NCI-H748 (cell line): ENCODE results near the gene IMMP2L.
"Not testable (repeated sequence)": the region's sequence is repeated elsewhere in the genome, so short reads cannot be mapped to it uniquely, and the experiment has no call there.

ENCODE experiments used
- DNase-seq: peaks from one replicate; lab custom pipeline; 2025; ENCODE audit not compliant: unreplicated experiment; lab: John Stamatoyannopoulos, UW

IMMP2L gene

DNA sequence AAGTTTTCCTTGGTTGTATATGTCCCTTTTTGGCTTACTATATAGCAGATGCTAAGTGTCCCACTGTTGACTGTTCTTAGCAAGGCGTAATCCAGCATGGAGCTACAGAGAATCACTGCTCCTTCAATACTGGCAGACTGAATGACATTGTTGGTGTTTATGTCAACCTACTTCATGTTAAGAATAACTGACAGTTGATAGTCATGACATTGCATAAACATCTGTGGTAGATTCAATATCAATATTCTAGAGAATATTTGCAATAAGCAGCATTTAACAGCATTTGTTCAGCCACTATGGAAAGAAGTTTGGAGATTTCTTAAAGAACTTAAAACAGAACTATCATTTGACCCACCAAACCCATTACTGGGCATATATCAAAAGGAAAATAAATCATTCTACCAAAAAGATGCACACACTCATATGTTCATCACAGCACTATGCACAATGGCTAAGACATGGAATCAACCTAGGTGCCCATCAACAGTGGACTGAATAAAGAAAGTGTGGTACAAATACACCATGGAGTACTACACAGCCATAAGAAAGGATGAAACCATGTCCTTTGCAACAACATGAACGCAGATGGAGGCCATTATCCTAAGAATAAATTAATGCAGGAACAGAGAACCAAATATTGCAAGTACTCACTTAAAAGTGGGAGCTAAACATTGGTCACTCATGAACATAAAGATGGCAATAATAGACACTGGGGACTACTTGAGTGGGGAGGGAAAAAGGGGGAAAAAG is 88.7 kb downstream of the IMMP2L start:
- no peak for DNase-seq

DNA sequence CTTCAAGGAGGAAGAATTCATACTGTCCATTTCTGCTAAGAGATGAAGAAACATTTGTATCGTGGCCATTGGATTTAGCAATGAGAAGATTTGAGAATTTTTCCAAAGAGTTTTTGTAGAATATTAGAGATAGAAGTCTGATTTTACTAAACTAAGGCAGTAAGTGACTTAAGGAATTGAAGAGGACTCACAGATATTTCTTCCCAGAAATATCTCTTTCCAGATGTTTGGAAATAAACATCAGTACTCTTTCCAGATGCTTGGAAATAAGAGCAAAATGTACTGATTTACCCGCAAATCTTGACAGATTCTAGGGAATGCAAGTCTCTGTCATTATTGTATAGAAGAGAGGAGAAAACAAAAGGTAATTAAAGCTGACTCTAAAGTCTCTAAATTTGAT is 91.3 kb downstream of the IMMP2L start:
- DNase-seq: no peak

DNA sequence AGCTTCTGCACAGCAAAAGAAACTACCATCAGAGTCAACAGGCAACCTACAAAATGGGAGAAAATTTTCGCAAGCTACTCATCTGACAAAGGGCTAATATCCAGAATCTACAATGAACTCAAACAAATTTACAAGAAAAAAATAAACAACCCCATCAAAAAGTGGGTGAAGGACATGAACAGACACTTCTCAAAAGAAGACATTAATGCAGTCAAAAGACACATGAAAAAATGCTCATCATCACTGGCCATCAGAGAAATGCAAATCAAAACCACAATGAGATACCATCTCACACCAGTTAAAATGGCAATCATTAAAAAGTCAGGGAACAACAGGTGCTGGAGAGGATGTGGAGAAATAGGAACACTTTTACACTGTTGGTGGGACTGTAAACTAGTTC is 92.4 kb downstream of the IMMP2L start:
- not testable (repeated sequence) for DNase-seq

DNA sequence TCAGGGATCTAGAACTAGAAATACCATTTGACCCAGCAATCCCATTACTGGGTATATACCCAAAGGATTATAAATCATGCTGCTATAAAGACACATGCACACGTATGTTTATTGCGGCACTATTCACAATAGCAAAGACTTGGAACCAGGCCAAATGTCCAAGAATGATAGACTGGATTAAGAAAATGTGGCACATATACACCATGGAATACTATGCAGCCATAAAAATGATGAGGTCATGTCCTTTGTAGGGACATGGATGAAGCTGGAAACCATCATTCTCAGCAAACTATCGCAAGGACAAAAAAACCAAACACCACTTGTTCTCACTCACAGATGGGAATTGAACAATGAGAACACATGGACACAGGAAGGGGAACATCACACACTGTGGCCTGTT is 96.5 kb downstream of the IMMP2L start:
- DNase-seq: not testable (repeated sequence)

- DNase-seq: no peak
Measured at GRCh38 chr7:111460695-111461094, 101.6 kb downstream of the IMMP2L start.

DNA sequence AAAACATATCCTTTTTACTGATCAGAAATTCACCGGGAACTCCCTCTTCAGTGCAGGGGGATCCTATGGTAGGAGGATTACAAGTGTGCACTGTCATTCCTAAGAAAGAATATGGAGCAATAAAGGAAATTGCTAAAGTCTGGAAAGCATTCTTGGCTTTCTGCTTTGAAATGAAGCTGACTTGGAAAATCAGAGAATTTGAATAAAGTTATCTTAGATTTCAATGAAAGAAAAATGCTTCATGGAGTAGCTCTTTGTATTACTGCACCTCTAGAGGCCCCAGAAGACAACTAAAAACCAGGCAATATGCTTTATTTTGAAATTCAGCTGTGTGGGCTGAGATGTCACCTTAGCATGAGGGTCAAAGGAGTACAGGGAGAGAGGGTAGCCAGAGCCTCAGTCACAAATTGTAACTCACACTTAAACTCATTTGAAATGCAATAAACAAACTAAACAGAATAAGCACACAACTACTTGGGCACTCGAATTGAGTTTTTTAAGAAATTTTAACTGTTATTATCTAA is 102.5 kb downstream of the IMMP2L start:
- DNase-seq: no peak

- DNase-seq: no peak
Measured at GRCh38 chr7:111459065-111459756, 103.1 kb downstream of the IMMP2L start.

GRCh38 chr7:111450705-111451104 is 111.6 kb downstream of the IMMP2L start:
- DNase-seq: not testable (repeated sequence)

GRCh38 chr7:111447502-111447901 is 114.8 kb downstream of the IMMP2L start:
- not testable (repeated sequence) for DNase-seq

GRCh38 chr7:111439977-111440376 is 122.3 kb downstream of the IMMP2L start:
- DNase-seq: no peak

DNA sequence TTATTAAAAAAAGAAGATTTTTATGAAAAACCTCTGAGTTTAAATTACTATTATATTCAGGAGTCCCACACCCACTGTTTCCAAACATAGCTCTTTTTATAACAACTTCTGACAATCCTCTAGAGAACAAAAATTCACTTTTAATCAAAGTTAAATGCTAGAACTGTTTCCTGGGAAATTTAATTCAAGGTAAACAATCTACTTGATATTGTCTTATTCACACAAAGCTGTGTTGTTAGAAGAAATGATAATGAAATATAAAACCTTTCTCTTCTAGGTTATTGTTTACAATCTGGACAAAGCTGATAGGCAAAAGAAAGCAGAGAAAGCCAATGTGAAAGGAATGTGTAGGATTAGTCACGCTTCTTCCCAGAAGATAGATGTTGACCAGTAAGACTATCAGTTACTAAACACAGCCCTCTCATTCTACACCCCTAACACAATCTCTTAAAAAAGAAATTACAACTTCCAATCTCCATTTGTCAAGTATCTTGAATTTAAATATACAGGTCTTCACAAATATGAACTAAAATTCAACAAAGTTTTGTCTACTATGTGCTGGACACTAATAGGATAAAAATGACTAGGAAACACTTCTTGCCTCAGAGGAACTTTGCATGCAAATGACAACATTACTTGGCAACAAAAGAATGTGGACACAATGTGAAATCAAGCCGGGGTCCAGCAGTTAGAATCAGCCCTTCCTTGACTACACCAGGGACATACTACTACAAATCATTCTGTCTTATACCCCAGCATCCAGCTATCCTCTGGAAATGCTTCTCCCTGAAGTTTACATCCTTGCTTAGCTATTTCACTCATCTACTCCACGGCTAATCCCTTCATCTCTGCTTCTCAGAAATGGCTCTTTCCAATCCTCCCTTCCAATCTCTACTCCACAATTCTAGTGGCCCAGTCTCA is 123.7 kb downstream of the IMMP2L start:
- no peak for DNase-seq

- DNase-seq: no peak
Measured at GRCh38 chr7:111437736-111438135, 124.6 kb downstream of the IMMP2L start.

- no peak for DNase-seq
Measured at GRCh38 chr7:111436608-111437007, 125.7 kb downstream of the IMMP2L start.

DNA sequence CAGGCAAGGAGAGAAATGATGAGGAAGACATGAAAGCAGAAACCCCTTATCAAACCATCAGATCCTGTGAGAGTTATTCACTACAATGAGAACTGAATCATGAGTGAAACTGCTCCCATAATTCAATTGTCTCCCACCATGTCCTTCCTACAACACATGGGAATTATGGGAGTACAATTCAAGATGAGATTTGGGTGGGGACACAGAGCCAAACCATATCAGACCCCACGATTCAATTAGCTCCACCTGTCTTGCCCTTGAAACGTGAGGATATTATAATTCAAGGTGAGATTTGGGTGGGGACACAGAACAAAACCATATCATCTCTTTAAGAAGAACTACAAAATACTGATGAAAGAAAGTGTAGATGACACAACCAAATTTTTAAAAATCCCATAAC is 128.9 kb downstream of the IMMP2L start:
- no peak for DNase-seq

- DNase-seq: no peak
Measured at GRCh38 chr7:111429781-111430180, 132.5 kb downstream of the IMMP2L start.

GRCh38 chr7:111424768-111425167 is 137.5 kb downstream of the IMMP2L start:
- no peak for DNase-seq

GRCh38 chr7:111414374-111414773 is 147.9 kb downstream of the IMMP2L start:
- DNase-seq: no peak

DNA sequence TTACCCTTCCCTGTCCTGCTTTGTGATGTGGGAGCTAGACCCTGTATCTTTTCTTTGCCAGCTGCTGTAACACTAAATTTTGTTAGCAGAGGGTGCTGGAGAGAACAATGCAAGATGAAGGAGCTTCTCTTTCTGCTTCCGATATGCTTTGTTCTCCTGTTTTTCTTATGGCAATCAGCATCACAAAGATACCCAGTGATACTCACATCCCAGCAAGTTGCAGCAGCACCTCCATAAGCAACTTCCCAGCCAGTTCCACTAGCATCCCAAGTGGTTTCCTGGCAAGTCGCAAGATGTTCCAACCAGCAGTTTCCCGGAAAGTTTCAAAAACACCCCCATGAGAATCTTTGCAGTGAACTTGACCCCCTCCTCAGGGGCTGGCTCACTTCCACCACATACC is 148.6 kb downstream of the IMMP2L start:
- DNase-seq: peak; percentile 16

DNA sequence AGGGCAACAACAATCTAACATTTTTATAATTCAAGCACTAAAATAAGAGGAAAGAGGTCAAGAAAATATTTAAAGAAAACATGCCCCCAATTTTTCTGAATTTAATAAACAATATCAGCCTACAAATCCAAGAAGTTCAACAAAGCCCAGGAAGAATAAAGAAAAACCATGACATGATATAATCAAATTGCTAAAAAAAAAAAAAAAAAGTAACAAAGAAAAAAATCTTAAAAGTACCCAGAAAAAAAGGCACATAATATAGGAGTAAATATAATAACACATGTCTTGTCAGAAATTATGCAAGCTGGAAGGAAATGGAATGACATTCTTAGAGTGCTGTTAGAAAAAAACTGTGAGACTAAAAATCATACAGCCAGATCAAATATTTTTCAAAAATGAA is 151.4 kb downstream of the IMMP2L start:
- no peak for DNase-seq

DNA sequence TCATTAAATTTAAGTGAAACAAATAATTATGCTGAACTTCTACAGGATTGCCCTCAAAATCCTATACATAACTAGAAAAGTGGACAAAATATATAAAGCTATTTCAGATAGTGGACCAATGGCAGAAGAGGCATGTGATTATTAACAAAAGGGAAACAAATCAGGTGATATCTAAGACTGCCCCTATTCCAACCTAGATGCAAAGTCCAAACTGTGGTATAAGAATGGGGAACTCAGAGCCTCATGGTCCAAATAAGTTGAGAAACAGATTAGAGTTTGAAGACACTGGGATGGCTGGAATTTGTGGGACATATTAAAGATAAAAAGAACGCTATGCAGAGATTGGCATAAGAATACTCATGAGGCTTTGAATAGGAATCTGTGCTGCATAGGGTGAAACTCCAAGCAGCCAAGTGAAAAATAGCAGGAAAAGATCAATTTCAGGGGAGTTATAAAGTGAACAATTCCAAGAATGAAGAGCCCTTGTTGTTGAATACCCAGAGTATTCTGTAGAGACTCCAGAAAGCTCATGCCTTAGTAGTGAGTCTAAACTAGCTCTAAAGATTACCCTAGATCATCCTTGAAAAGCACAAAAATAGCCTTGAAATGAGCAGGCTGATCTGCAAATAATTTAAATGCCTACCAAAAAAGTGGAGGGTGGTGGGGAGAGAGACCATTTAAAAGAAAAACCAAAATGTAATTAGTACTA is 152.4 kb downstream of the IMMP2L start:
- DNase-seq: no peak

DNA sequence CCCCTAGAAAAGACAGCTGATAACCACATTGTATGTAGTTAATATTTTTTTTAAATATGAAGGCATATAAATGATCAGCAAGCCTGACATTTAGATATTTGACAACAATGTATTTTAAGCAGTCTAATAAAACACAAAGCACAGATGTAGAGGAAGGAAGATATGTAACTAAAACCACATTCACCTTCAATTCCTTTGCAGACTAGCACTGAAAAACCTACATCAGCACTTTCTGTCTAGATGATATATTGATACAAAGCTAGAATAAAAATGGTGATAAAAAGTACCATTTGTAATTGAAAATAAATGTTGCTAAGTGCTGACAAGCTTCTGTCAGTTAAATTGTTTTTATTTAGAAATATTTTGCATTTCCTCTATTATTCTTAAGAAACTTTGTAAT is 153.6 kb downstream of the IMMP2L start:
- no peak for DNase-seq
